Mammary epithelial cell (primary cell): ENCODE results near the gene GPR137B.

Source experiments
- CTCF ChIP-seq, 2 donors: IDR thresholded peaks in 1 of 2; conservative IDR thresholded peaks in 1 of 2; 2 replicates each; pipeline ENCODE4 v1.5.1; 2011 to 2012; ENCODE audit warnings: inconsistent platforms in 2 of 2, low read length in 2 of 2, mild to moderate bottlenecking in 2 of 2, control low read depth in 1 of 2, low read depth in 1 of 2; ENCODE audit not compliant: insufficient read depth in 1 of 2; ENCODE audit errors: extremely low read depth in 1 of 2
- EZH2 ChIP-seq: IDR thresholded peaks from 2 replicates; pipeline ENCODE4 v1.6.1; 2012; ENCODE audit warnings: low read length, inconsistent platforms, borderline replicate concordance

- TF ChIP-seq CTCF (conservative IDR thresholded peaks at IDR 0.05 in 1 of 2, IDR thresholded peaks at IDR 0.05 in 1 of 2; ENCODE audit: extremely low read depth in 1 of 2, insufficient read depth in 1 of 2, low read depth in 1 of 2, low read length in 2 of 2) (no peak), EZH2 (no peak)
Observed at GRCh38 chr1:236204656-236205055, 62.3 kb downstream of the GPR137B start.
